HepG2 (cell line): ENCODE results near the gene NOTO. TPM values are rescaled to one million over a fixed set of nuclear protein-coding genes. Genes with fewer than 3 reads are reported as not detected.

Source experiments
- ESRRA ChIP-seq: sonication (generic); formaldehyde crosslinking; IDR thresholded peaks from 2 replicates; pipeline ENCODE4 v1.5.1; 2020; ENCODE audit warnings: mild to moderate bottlenecking, low read depth, missing genetic modification reagents
- MIER2 ChIP-seq: IDR thresholded peaks from 2 replicates; pipeline ENCODE4 v1.6.1; 2016; ENCODE audit warnings: missing biosample characterization, missing genetic modification reagents
- MIXL1 ChIP-seq: IDR thresholded peaks from 2 replicates; pipeline ENCODE4 v1.6.1; 2016
- POLR2AphosphoS5 ChIP-seq: IDR thresholded peaks from 2 replicates; pipeline ENCODE4 v1.6.1; 2012; ENCODE audit warnings: low read depth, low read length
- RBFOX2 ChIP-seq: fragments of 200-400 bp; formaldehyde crosslinking; IDR thresholded peaks from 2 replicates; pipeline ENCODE4 v1.6.1; 2017; ENCODE audit warnings: low read depth, mild to moderate bottlenecking, low read length
- SMAD3 ChIP-seq: sonication (generic); formaldehyde crosslinking; IDR thresholded peaks from 2 replicates; pipeline ENCODE4 v1.4.0; 2020; ENCODE audit warnings: missing genetic modification reagents
- SMARCE1 ChIP-seq: fragments of 450-650 bp; IDR thresholded peaks from 2 replicates; pipeline ENCODE4 v1.6.1; 2017; ENCODE audit warnings: borderline replicate concordance
- SUZ12 ChIP-seq: fragments of 150-350 bp; IDR thresholded peaks from 2 replicates; pipeline ENCODE4 v1.6.1; 2014; ENCODE audit warnings: low read depth, low read length
- TCF12 ChIP-seq, 2 experiments: fragments of 450-650 bp in 1 of 2; sonication (generic) in 1 of 2; formaldehyde crosslinking in 1 of 2; IDR thresholded peaks; 2 replicates each; pipeline versions ENCODE4 v1.6.1 to v1.8.0; 2017 to 2022; ENCODE audit warnings: antibody characterized with exemption in 1 of 2, mild to moderate bottlenecking in 1 of 2, missing genetic modification reagents in 1 of 2, moderate library complexity in 1 of 2
- ZBTB20 ChIP-seq: sonication (generic); formaldehyde crosslinking; IDR thresholded peaks from 2 replicates; pipeline ENCODE4 v1.8.1; 2023; ENCODE audit warnings: missing genetic modification reagents, low read depth, mild to moderate bottlenecking, borderline replicate concordance
- ZKSCAN8 ChIP-seq: IDR thresholded peaks from 2 replicates; pipeline ENCODE4 v1.6.1; 2016; ENCODE audit warnings: borderline replicate concordance, missing genetic modification reagents, missing compliant biosample characterization
- ZNF605 ChIP-seq: sonication (generic); formaldehyde crosslinking; IDR thresholded peaks from 2 replicates; pipeline ENCODE4 v1.8.0; 2022; ENCODE audit warnings: mild to moderate bottlenecking, missing genetic modification reagents
- ZNF607 ChIP-seq: sonication (generic); formaldehyde crosslinking; IDR thresholded peaks from 2 replicates; pipeline ENCODE4 v1.5.1; 2020; ENCODE audit warnings: missing genetic modification reagents, mild to moderate bottlenecking, borderline replicate concordance
- ZNF670 ChIP-seq: sonication (generic); formaldehyde crosslinking; IDR thresholded peaks from 2 replicates; pipeline ENCODE4 v1.8.0; 2022; ENCODE audit warnings: mild to moderate bottlenecking, missing genetic modification reagents, borderline replicate concordance
- polyA plus RNA-seq, 8 experiments: library from polyadenylated mRNA; depleted of rRNA in 3 of 8; stranded (reverse) in 7 of 8; unstranded in 1 of 8; fragments of >200 nt; fragmentation: Illumina TruSeq in 4 of 8; extraction: Trizol in 4 of 8; gene quantifications; 2 replicates each; pipeline versions ENCODE4 v1.2.1 to v1.2.3, GENCODE V29; 2011 to 2016; ENCODE audit warnings: low read depth in 4 of 8, missing spikeins in 1 of 8, mixed read lengths in 1 of 8; ENCODE audit not compliant: insufficient read depth in 1 of 8
- total RNA-seq, 5 experiments: library from RNA; depleted of rRNA; stranded (reverse); fragments of >200 nt; fragmentation: Illumina TruSeq; extraction: Trizol; gene quantifications; 2 replicates each; pipeline ENCODE4 v1.2.3, GENCODE V29; 2016; ENCODE audit warnings: low read depth in 1 of 5
- TF ChIP-seq, protein P1 (sequence below): sonication (generic); formaldehyde crosslinking; IDR thresholded peaks from 2 replicates; pipeline ENCODE4 v1.4.0; 2020; ENCODE audit warnings: mild to moderate bottlenecking, missing genetic modification reagents, borderline replicate concordance
- TF ChIP-seq, protein P2 (sequence below): IDR thresholded peaks from 2 replicates; pipeline ENCODE4 v1.6.1; 2018; ENCODE audit warnings: missing genetic modification reagents, mild to moderate bottlenecking, missing compliant biosample characterization

The NOTO gene
- total and polyA plus RNA-seq, 2 of the 13 experiments (the other 11 are each of a cell fraction or from before 2014, with no cell fraction given) = not detected

DNA sequence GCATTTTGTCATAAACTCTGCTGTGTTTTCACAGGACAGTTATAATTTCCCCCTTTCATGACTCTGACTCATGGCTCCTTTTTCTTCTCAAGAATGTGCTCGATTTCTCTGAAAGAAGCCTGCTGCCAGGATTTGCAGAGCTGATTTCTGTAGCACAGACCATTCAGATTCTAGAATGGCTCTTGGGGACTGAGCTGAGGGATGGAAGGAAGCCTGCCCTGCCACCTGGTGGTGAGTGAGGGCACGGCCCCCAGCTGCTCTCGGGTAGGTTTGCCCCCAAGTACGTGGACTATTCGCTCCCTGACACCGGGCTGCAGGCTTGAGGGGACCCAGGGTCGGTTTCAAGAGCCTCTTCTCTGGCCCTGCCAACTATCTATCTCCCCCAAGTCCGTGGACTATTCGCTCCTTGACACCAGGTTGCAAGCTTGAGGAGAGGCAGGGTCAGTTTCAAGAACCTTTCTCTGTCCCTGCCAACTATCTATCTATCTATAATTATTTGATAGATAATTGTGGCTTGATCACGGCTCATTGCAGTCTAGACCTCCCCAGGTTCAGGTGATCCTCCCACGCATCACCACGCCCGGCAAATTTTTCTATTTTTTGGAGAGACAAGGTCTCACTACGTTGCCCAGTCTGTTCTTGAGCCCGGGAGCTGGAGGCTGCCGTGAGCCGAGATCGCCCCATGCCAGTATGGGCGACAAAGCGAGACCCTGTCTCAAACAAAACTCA, 10.2 kb downstream of the NOTO start (continued):
- TF ChIP-seq MIER2 (CRISPR knock-in tag) = no peak
- no peak for TF ChIP-seq ZNF605 (CRISPR knock-in tag)
- TF ChIP-seq POLR2AphosphoS5 = no peak
- no peak; the same call in 1 of the 2 replicates for TF ChIP-seq ZNF670 (CRISPR knock-in tag)
- no peak; the same call in 1 of the 2 replicates for TF ChIP-seq ZNF607 (CRISPR knock-in tag)
- TF ChIP-seq SUZ12 = no peak
- TF ChIP-seq RBFOX2 = no peak
- TF ChIP-seq SMAD3 (CRISPR knock-in tag) = peak; percentile 63; the same call in 1 of the 2 replicates
- no peak for TF ChIP-seq MIXL1 (CRISPR knock-in tag)
- no peak; the same call in 1 of the 2 replicates for TF ChIP-seq ESRRA (CRISPR knock-in tag)
- TF ChIP-seq, protein P1, sequence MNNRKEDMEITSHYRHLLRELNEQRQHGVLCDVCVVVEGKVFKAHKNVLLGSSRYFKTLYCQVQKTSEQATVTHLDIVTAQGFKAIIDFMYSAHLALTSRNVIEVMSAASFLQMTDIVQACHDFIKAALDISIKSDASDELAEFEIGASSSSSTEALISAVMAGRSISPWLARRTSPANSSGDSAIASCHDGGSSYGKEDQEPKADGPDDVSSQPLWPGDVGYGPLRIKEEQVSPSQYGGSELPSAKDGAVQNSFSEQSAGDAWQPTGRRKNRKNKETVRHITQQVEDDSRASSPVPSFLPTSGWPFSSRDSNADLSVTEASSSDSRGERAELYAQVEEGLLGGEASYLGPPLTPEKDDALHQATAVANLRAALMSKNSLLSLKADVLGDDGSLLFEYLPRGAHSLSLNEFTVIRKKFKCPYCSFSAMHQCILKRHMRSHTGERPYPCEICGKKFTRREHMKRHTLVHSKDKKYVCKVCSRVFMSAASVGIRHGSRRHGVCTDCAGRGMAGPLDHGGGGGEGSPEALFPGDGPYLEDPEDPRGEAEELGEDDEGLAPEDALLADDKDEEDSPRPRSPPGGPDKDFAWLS (CRISPR knock-in tag) = no peak
- no peak for TF ChIP-seq TCF12 (IDR thresholded peaks at IDR 0.05)
- no peak for TF ChIP-seq TCF12 (CRISPR knock-in tag; IDR thresholded peaks at IDR 0.05)
- no peak for TF ChIP-seq ZKSCAN8
- TF ChIP-seq, protein P2, sequence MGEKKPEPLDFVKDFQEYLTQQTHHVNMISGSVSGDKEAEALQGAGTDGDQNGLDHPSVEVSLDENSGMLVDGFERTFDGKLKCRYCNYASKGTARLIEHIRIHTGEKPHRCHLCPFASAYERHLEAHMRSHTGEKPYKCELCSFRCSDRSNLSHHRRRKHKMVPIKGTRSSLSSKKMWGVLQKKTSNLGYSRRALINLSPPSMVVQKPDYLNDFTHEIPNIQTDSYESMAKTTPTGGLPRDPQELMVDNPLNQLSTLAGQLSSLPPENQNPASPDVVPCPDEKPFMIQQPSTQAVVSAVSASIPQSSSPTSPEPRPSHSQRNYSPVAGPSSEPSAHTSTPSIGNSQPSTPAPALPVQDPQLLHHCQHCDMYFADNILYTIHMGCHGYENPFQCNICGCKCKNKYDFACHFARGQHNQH (CRISPR knock-in tag) = no peak
- TF ChIP-seq SMARCE1 = no peak
- TF ChIP-seq ZBTB20 = no peak
